Stomach smooth muscle (tissue), 2 donors: ENCODE measurements around the gene RRBP1.

Experiments used
- H3K27ac ChIP-seq: one replicate; pipeline ENCODE4 v1.7.0; 2013; ENCODE audit warnings: mild to moderate bottlenecking, low read length, inconsistent platforms
- H3K27me3 ChIP-seq, 2 donors: one replicate each; pipeline ENCODE4 v1.7.0; 2013; ENCODE audit warnings: low read length in 2 of 2; ENCODE audit not compliant: insufficient read depth in 2 of 2, control insufficient read depth in 1 of 2
- H3K36me3 ChIP-seq, 2 donors: one replicate each; pipeline ENCODE4 v1.7.0; 2013; ENCODE audit warnings: low read length in 2 of 2; ENCODE audit not compliant: control insufficient read depth in 2 of 2, insufficient read depth in 2 of 2
- H3K4me1 ChIP-seq: one replicate; pipeline ENCODE4 v1.7.0; 2013; ENCODE audit warnings: low read length; ENCODE audit not compliant: control insufficient read depth, insufficient read depth
- H3K4me3 ChIP-seq, 2 donors: one replicate each; pipeline ENCODE4 v1.7.0; 2013; ENCODE audit warnings: low read length in 2 of 2
- H3K9ac ChIP-seq, 2 donors: one replicate each; pipeline ENCODE4 v1.7.0; 2013; ENCODE audit warnings: low read length in 2 of 2, mild to moderate bottlenecking in 1 of 2
- H3K9me3 ChIP-seq, 2 donors: one replicate each; pipeline ENCODE4 v1.7.0; 2013; ENCODE audit warnings: low read length in 2 of 2; ENCODE audit not compliant: control insufficient read depth in 2 of 2
- donor health status: healthy.
- donor health status: Pancreatic carcinoma.

The RRBP1 gene

GRCh38 chr20:17579369-17580039 lies 102.5 kb downstream of the RRBP1 start:
- no peaks in the 10 kb centered on the region for H3K27me3 ChIP-seq
- no peaks in the 10 kb centered on the region for H3K9me3 ChIP-seq
- H3K9ac ChIP-seq, result no peak overlapping the region
- peak overlapping the region; percentile 37 for H3K27ac ChIP-seq
- peak overlapping the region; percentile 44 to 50 for H3K4me3 ChIP-seq
- peaks cover 26% of the 10 kb centered on the region for H3K4me1 ChIP-seq
- H3K36me3 ChIP-seq, result no peaks in the 10 kb centered on the region

- Histone ChIP-seq H3K9ac (no peak overlapping the region), H3K27ac (peak overlapping the region; percentile 31), H3K36me3 (peaks cover 2 to 4% of the 10 kb centered on the region in 2 donors), H3K4me1 (peaks cover 20% of the 10 kb centered on the region), H3K4me3 (peak overlapping the region; percentile 45 to 64), H3K27me3 (no peaks in the 10 kb centered on the region), H3K9me3 (no peaks in the 10 kb centered on the region)
These were observed 105.8 kb downstream of the RRBP1 start for GRCh38 chr20:17576215-17576614.

GRCh38 chr20:17573463-17573862 lies 108.6 kb downstream of the RRBP1 start:
- Histone ChIP-seq H3K36me3 (peaks cover 2 to 4% of the 10 kb centered on the region in 2 donors), H3K9me3 (no peaks in the 10 kb centered on the region), H3K27me3 (no peaks in the 10 kb centered on the region), H3K4me1 (peaks cover 5% of the 10 kb centered on the region), H3K9ac (peak overlapping the region; percentile 30 to 97), H3K4me3 (peak overlapping the region; percentile 96), H3K27ac (peak overlapping the region; percentile 56)

- peak overlapping the region; percentile 96 for H3K4me3 ChIP-seq
- H3K27me3 ChIP-seq, result no peaks in the 10 kb centered on the region
- H3K27ac ChIP-seq, result peak overlapping the region; percentile 61
- H3K36me3 ChIP-seq, result peaks cover 2 to 4% of the 10 kb centered on the region in 2 donors
- H3K9me3 ChIP-seq, result no peaks in the 10 kb centered on the region
- peak overlapping the region; percentile 97 to 99 for H3K9ac ChIP-seq
- H3K4me1 ChIP-seq, result peaks cover 19% of the 10 kb centered on the region
These were observed 109.9 kb downstream of the RRBP1 start for GRCh38 chr20:17572034-17572638.

GRCh38 chr20:17571153-17571527 lies 110.9 kb downstream of the RRBP1 start:
- Histone ChIP-seq H3K9me3 (no peaks in the 10 kb centered on the region), H3K27ac (peak overlapping the region; percentile 99), H3K9ac (peak overlapping the region; percentile 97 to 99), H3K27me3 (no peaks in the 10 kb centered on the region), H3K4me1 (peaks cover 22% of the 10 kb centered on the region), H3K36me3 (peaks cover 2 to 4% of the 10 kb centered on the region in 2 donors), H3K4me3 (peak overlapping the region; percentile 96)

GRCh38 chr20:17570347-17571152 lies 111.5 kb downstream of the RRBP1 start:
- no peaks in the 10 kb centered on the region for H3K9me3 ChIP-seq
- H3K36me3 ChIP-seq, result peaks cover 2 to 4% of the 10 kb centered on the region in 2 donors
- peak overlapping the region; percentile 97 to 99 for H3K9ac ChIP-seq
- peak overlapping the region; percentile 96 for H3K4me3 ChIP-seq
- peaks cover 22% of the 10 kb centered on the region for H3K4me1 ChIP-seq
- H3K27me3 ChIP-seq, result no peaks in the 10 kb centered on the region
- peak overlapping the region; percentile 99 for H3K27ac ChIP-seq

GRCh38 chr20:17569616-17570346 lies 112.3 kb downstream of the RRBP1 start, which contains the start of gene DSTN:
DSTN (plus strand) TSS chr20:17570075; CDS start chr20:17570209, 134 bp downstream.
- peak within 1 kb of the TSS; percentile 97 to 99 for H3K9ac ChIP-seq
- peaks cover 2 to 4% of the 10 kb centered on the region in 2 donors for H3K36me3 ChIP-seq
- peak within 1 kb of the TSS; percentile 99 for H3K27ac ChIP-seq
- peak within 1 kb of the TSS; percentile 96 for H3K4me3 ChIP-seq
- no peaks in the 10 kb centered on the region for H3K9me3 ChIP-seq
- H3K4me1 ChIP-seq, result peaks cover 22% of the 10 kb centered on the region
- no peaks in the 10 kb centered on the region for H3K27me3 ChIP-seq

GRCh38 chr20:17568972-17569521 lies 113.0 kb downstream of the RRBP1 start:
- Histone ChIP-seq H3K27ac (peak overlapping the region; percentile 99), H3K36me3 (peaks cover 2 to 4% of the 10 kb centered on the region in 2 donors), H3K9me3 (no peaks in the 10 kb centered on the region), H3K9ac (peak overlapping the region; percentile 77 to 86), H3K4me3 (peak overlapping the region; percentile 44 to 96), H3K4me1 (peaks cover 26% of the 10 kb centered on the region), H3K27me3 (no peaks in the 10 kb centered on the region)

GRCh38 chr20:17568045-17568788 lies 113.8 kb downstream of the RRBP1 start:
- H3K9ac ChIP-seq, result peak overlapping the region; percentile 77 to 86
- peaks cover 2 to 4% of the 10 kb centered on the region in 2 donors for H3K36me3 ChIP-seq
- H3K9me3 ChIP-seq, result no peaks in the 10 kb centered on the region
- peak overlapping the region; percentile 98 for H3K27ac ChIP-seq
- peak overlapping the region; percentile 44 to 96 for H3K4me3 ChIP-seq
- H3K4me1 ChIP-seq, result peaks cover 34% of the 10 kb centered on the region
- no peaks in the 10 kb centered on the region for H3K27me3 ChIP-seq
